ENCODE measurements around the gene SRGAP1.

GRCh38 chr12:63945777-63946176 is 101.3 kb downstream of the SRGAP1 start:
- TF ChIP-seq CTCF (IDR thresholded peaks at IDR 0.05; ENCODE audit: poor library complexity) (no peak), EZH2 (IDR thresholded peaks at IDR 0.05; ENCODE audit: borderline replicate concordance) (no peak)
